Fibroblast of the conjunctiva (primary cell): Measurements from ENCODE around the gene LCORL.
"Not testable (repeated sequence)": the region's sequence is repeated elsewhere in the genome, so short reads cannot be mapped to it uniquely, and the experiment has no call there.

Experiments
- DNase-seq: peaks from one replicate; pipeline ENCODE4 v3.0.0-alpha.2; 2010; ENCODE audit warnings: low read depth

LCORL gene

GRCh38 chr4:18021720-18022571, at the start of gene LCORL:
TSS of gene LCORL (minus strand) at chr4:18021755. CDS start at chr4:18021751, 4 bp downstream.
- peak; percentile 99 for DNase-seq

GRCh38 chr4:18069810-18070209, 48.3 kb upstream of the LCORL start:
- DNase-seq, result no peak

GRCh38 chr4:18067031-18067430, 45.5 kb upstream of the LCORL start:
- no peak for DNase-seq

DNA sequence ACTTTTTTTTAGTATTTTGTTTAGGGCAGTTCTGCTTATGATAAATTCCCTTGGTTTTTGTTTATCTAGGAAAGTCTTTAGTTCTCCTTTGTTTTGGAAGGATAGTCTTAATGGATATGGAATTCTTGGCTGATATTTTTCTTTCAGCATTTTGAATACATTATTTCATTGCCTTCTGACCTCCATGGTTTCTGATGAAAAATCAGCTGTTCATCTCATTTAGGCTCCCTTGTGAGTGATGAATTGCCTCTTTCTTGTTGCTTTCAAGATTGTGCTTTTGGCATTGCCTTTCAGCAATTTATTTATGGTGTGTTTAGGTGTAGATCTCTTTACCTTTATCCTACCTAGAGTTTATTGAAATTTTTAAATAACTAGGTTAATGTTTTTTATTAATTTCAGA, 41.5 kb upstream of the LCORL start:
- DNase-seq, result no peak

GRCh38 chr4:18057821-18058533, 36.4 kb upstream of the LCORL start:
- DNase-seq, result no peak

GRCh38 chr4:18056030-18056429, 34.5 kb upstream of the LCORL start:
- no peak for DNase-seq

DNA sequence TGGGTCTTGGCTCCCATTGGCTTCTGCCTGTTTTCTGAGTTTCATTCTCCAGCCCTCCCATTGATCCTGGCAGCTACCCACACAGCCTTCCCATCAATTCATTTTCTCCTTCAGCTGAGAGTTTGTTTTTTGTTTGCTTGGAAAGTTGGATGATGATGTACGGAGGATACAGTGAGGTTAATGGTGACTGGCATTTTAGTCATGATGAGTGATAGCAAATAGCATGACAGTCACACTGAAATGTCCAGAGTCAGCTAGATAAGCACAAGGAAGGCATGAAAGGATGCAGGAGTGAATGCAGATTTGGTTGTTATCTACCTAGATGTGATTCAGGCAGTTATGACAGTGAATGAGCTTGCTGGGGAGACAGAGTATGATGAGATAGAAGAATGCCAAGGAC, 30.6 kb upstream of the LCORL start:
- no peak for DNase-seq

GRCh38 chr4:18051281-18051680, 29.7 kb upstream of the LCORL start:
- peak; percentile 40 for DNase-seq

DNA sequence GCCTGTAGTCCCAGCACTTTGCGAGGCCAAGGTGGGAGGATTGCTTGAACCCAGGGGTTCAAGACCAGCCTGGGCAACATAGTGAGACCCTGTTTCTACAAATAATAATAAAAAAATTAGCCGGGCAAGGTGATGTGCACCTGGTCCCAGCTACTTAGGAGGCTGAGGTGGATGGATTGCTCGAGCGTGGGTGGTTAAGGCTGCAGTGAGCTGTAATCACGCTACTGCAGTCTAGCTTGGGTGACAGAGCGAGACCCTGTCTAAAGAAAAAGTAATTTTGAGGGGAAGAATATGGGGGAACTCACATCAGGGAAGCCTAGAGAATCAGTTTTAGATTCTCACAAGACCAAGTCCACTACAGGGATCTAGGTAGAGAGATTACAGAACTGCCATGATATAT, 28.9 kb upstream of the LCORL start:
- DNase-seq, result no peak

- no peak for DNase-seq
These were observed 27.9 kb upstream of the LCORL start for GRCh38 chr4:18049446-18049845.

- no peak for DNase-seq
These were observed 21.2 kb upstream of the LCORL start for GRCh38 chr4:18042754-18043153.

DNA sequence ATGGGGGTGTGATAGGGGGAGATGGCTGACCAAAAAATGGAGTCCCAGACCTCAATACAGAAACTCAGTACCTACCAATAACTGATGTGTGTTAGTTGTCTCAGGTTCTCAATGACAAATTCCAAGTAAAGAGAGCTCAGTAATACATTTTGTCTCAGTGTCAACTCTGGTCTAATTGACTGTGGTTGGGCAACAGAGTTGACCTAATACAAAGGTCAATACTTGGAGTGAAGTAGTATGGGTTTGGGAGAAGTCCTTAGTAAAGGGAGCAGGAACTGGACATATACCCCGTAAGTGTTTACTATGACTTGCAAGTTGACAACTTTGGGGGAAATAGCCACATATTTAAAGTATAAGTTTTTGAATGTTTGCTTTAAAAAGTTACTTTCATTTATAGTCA, 20.5 kb upstream of the LCORL start:
- no peak for DNase-seq

DNA sequence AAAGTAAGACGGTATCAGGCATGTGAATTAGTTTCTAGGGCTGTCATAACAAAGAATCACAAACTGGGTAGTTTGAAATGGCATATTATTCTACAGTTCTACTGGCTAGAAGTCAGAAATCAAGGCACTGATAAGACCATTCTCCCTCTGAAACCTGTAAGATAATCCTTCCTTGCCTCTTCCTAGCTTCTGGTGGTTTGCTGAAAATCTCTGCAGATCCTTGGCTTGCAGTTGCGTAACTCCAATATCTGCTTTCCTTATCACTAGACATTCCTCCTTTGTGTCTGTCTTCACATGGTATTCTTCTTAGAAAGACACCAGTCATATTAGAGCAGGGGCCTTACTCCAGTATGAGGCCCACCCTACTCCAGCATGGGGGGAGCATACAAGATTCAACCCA, 19.6 kb upstream of the LCORL start:
- no peak for DNase-seq

DNA sequence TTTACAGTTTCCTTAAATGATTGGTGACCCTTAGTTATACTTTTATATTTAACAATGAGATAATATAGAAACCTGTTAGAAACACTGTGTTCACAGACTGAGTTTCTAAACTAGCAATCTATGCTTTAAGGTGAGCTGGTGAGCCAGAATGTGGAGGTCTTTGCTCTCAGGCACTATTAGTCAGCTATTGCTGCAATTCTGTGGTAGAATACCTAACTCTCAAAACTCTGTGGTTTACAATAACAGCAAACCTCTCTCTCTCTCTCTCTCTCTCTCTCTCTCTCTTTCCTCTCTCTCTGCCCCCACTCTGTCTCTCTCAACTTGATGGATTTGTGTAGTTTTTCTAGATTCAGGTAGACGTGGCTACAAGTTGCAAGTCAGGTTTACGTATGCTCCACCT, 17.6 kb upstream of the LCORL start:
- DNase-seq, result no peak

DNA sequence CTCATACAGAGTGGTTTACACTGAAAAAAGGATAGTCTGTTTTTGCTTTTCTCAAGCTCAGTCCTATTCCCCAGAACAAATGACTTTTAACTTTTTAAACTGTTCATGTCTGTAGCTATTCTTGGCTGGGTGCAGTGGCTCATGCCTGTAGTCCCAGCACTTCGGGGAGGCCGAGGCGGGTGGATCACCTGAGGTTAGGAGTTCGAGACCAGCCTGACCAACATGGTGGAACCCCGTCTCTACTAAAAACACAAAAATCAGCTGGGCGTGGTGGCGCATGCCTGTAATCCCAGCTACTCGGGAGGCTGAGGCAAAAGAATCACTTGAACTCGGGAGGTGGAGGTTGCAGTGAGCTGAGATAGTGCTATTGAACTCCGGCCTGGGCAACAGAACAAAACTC, 14.8 kb upstream of the LCORL start:
- DNase-seq, result not testable (repeated sequence)

- peak; percentile 71 for DNase-seq
These were observed 12.5 kb upstream of the LCORL start for GRCh38 chr4:18034099-18034498.

- DNase-seq, result peak; percentile 87
These were observed 11.8 kb upstream of the LCORL start for GRCh38 chr4:18033111-18034085.

GRCh38 chr4:18025288-18025687, 3.7 kb upstream of the LCORL start:
- DNase-seq, result no peak

DNA sequence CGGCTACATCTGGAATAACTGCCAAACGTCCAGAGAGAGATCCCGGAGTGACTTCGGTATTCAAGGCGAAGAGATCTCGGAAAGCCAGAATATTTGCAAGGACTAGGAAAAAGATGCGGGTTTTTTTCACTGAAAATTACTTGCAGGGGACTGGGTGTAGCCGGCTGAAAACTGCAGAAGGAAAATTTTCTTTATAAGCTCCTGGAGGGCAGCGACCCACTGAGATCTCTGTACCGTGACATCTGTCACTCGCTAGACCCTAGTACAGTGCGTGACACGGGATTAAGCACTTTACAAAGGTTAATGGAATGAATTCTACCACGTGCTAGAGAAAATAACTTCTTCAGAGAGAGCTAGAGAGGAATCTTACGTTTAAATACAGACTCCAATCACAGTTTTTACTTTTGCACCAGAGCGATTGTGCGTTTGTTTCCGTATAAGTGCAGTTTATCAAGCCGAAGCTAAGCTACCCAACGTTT, 1.1 kb upstream of the LCORL start:
- DNase-seq, result no peak

- no peak for DNase-seq
These were observed 160 bp downstream of the LCORL start for GRCh38 chr4:18021470-18021719.

- peak; percentile 89 for DNase-seq
These were observed 685 bp downstream of the LCORL start for GRCh38 chr4:18020671-18021469.
